GM12892 (cell line): ENCODE measurements around the gene MCC.

Experiments
- POLR2A ChIP-seq: IDR thresholded peaks from 2 replicates; pipeline ENCODE4 v1.6.1; 2011; ENCODE audit warnings: low read depth, low read length, control low read depth
- POLR2AphosphoS5 ChIP-seq: IDR thresholded peaks from 2 replicates; pipeline ENCODE4 v1.6.1; 2011; ENCODE audit warnings: low read depth, low read length, control low read depth
- TAF1 ChIP-seq: IDR thresholded peaks from 2 replicates; pipeline ENCODE4 v1.6.1; 2011; ENCODE audit warnings: low read depth, mild to moderate bottlenecking, control low read depth, low read length, borderline replicate concordance

GRCh38 chr5:113518884-113519283, 30.6 kb upstream of the MCC start:
- no peak for TF ChIP-seq POLR2A
- no peak for TF ChIP-seq POLR2AphosphoS5
- TF ChIP-seq TAF1, result no peak
